GDM1 (cell line): ENCODE data around the gene PIGK.
A peak's percentile ranks its signal among the peaks of the same experiment; 100 is the strongest.
"Not testable (repeated sequence)": the region's sequence is repeated elsewhere in the genome, so short reads cannot be mapped to it uniquely, and the experiment has no call there.

ENCODE experiments used
- DNase-seq: peaks from one replicate; lab custom pipeline; 2025; lab: John Stamatoyannopoulos, UW

Gene PIGK

DNA sequence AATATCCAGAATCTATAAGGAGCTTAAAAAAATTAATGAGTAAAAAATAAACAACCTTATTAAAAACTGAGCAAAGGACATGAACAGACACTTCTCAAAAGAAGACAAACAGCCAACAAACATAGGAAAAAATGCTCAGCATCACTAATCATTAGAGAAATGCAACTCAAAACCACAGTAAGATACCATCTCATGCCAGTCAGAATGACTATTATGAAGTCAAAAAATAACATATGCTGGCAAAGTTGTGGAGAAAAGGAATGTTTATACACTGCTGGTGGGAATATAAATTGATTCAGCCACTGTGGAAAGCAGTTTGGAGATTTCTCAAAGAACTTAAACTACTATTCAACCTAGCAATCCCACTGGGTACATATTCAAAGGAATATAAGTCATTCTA, 25.3 kb downstream of the PIGK start:
- DNase-seq: no peak

DNA sequence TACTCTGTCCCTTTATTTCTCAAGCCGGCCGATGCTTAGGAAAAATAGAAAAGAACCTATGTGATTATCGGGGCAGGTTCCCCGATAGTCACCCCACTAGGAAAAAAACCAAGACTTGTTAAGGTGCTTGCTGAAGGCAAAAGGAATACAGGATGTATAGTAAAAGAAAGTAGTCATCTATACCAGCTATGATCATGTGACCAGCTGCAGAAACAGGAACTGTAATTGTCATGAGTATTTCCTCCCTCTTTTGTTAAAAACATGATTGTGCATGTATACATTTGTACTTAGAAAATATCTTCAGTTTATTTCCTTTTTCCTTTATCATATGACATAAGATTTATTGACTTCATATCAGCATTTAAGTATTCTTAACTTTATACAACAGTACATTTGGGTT, 30.5 kb downstream of the PIGK start:
- DNase-seq: no peak

DNA sequence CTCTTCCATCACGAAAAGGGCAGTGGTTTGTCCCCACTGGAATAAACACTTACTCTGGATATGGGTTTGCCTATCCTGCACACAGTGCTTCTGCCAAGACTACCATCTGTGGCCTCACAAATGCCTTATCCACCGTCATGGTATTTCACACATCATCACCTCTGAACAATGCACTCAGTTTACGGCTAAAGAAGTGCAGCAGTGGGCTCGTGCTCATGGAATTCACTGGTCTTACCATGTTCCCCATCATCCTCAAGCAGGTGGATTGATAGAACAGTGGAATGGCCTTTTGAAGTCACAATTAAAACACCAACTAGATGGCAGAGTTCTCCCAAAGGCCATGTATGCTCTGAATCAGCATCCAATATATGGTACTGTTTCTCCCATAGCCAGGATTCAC, 32.3 kb downstream of the PIGK start:
- DNase-seq: not testable (repeated sequence)

DNA sequence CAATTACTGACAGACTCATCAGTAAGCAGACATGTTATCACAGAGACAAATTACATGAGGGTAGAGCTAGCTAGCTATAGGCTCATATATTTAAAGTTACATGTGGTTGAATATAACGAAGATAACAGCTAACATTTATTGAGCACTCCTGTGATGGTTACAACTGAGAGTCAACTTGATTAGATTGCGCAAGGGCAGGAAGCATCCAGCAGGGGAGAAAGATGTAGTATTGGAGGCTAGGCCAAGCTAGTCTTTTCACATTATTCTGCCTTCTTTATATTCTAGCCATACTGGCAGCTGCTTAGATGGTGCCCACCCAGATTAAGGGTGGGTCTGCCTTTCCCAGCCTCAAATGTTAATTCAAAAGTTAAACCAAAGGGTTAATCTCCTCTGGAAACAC, 37.1 kb downstream of the PIGK start:
- DNase-seq: no peak

DNA sequence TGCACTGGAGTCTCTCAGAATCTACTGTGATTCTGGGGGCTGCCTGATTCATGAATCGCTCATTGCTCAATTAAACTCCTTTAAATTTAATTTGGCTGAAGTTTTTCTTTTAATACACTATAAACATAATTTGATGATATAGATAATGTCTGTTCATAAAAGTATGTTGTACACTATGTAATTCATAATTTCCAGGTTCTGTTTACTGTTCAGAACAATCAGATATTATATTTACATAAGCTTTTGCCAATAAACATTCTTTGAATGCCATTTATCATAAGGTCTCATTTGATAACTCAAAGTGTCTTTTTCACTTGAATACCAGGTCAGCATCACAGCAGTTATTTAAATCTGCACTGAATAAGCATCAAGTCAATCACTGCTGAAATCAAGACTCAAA, 39.6 kb downstream of the PIGK start:
- no peak for DNase-seq

DNA sequence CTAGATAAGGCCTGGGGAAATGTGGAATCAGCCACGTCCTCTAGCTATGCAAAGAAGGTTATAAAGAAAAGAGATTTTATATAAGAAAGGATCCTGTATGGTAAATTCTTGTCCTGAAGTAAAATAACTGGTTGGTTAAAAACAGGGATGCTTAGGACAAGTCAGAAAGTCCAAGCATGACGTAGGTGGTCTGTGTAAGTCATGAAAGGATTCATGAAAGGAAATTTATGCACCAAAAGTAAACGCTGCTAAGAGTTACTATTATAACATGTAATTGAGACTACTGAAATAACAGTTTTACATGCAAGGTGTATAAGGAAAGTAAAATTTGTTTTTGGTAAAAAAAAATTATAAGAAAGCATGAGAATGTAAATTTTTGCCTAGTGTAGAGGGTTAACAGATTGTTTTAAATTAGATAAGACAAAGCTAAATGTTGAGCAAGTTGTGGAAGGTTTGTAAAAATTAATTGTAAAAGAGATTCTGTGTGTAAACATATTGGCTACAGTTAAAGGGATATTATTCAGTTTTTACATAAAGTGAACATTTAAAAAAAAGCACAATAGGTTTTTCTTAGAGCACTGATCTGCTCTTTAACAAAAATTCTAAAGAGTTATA, 43.9 kb downstream of the PIGK start:
- DNase-seq: no peak

DNA sequence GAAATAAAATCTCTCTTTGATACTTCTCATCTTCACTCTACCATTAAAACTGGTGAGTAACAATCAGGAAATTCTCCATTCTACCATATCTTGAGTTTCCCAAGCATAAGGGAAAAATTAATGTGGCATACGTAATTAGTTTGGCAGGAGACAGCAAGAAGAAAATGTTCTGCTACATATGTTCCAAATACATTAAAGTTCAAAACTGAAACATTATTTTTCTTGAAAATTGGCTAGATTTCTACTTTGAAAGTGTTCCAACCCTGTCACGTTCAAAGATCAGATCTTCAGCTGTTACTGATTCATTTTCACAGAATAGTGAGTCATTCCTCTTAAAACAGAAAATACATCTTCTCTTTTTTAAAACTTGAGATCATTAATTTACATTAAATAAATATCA, 48.5 kb downstream of the PIGK start:
- DNase-seq: no peak

DNA sequence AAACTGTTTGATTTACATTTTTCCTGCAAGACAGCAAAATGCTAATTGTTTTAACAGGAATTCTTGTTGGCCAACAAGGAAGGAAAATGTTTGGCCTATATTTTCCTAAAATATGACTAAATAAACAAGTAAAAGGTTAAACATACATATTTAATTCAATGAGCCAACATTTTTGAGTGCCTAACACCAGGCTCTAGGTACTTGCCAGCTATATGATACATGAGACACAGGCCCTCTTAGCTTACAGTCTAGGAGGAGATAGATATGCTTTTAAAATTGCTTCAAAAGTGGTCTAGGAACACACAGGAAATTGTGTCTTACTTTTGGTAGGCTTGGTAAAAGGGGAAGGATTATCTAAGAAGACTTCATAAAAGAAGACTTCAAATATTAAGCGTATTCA, 50.9 kb downstream of the PIGK start:
- no peak for DNase-seq

DNA sequence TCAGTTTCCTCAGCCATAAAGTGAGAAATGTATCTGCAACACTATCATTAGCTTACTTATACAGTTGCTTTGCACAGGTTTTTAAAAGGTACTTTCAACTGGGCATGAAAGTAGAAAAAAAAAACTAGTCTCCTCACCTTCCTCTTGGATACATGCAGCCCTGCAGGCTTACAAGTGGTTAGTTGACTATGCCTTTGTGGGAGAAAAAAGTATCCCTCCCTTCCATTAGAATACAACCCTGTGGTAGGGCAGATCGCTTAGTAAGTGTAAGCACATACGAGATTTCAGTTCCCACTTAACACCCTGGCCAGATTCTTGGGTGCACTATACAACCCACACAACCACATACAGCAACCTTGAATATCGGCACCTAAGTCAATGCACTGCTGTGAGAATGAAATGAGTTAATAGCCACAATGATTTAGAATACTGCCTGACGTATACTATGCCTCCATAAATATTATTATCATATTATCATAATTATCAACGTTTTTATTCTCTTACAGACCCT, 54.7 kb downstream of the PIGK start:
- DNase-seq: no peak

DNA sequence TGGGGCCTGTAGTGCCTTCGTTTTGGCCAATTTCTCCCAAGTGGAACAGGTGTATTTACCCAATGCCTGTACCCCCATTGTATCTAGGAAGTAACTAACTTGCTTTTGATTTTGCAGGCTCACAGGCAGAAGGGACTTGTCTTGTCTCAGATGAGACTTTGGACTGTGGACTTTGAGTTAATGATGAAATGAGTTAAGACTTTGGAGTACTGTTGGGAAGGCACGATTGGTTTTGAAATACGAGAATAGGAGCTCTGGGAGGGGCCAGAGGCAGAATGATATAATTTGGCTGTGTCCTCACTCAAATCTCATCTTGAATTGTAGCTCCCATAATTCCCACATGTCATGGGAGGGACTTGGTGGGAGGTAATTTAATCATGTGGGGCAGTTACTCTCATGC, 59.5 kb downstream of the PIGK start:
- DNase-seq: not testable (repeated sequence)

DNA sequence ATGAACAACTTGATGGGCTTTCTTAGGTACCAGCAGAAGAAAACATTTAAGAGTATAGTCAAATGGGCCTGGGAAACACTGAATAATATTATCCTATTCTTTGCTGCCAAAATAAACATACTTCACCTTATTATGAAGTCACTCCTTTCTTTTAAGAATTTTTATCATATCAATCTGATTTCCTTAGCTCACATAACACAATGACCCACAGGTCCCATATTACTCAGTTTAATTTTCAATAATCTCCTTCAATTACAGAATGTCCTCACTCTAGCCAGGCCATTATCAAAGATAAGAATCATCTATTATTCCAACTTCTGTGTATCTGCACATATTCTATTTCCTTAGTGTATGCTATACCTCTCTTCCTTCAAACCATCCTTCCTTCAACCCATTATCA, 63.0 kb downstream of the PIGK start:
- DNase-seq: no peak

DNA sequence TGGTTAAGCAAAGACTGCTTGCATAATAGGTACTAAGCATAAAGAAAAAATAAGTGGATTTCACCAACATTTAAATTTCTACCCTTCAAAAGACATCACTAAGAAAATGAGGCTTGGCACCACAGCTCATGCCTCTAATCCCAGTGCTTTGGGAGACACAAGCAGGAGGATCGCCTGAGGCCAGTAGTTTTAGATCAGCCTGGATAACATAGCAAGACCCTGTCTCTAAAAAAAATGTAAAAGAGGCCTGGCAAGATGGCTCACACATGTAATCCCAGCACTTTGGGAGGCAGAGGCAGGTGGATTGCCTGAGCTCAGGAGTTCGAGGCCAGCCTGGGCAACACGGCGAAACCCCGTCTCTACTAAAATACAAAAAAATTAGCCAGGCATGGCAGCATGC, 73.0 kb downstream of the PIGK start:
- DNase-seq: no peak

DNA sequence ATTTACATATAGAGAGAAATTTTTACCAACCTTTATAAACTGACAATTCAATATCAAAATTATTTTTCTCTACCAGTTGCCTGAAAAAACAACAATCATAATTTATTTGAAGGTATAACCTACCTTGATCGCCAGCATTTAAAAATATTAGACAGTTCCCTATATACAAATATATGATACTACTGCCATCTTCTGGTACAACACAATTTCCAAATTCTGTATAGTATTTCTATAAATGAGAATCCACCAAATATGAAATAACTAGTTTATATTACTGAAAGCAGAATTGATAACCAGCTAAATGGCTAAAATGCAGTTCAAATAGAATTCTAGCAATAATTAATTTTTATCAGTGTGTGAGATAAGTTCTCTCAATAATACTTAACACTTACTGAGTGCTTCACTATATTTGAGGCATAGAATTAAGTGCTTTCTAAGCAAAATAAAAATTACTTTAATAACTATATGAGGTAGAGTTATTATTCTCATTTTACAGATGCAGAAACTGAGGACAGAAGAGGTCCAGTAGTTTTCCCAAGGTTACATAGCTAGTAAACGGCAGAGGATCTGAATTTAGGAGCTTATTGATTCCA, 75.6 kb downstream of the PIGK start:
- no peak for DNase-seq

DNA sequence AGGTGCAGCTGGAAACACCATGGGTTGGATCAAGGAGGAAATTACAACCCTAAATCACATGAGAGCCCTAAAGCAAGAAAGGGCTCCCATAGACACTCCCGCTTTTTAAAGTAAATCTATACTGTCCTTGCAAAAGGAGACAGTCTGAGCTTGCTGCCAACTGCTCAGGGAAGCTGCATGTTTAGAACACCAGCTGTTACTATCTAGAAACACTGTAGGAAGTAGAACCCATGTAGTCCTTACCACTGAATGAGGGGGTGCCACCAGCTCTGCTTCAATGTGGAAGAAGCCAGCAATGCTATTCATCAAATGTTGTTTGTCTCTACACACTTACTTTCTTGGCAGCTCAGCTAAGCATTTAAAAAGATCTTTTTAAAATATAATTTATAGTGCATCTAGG, 79.8 kb downstream of the PIGK start:
- no peak for DNase-seq

DNA sequence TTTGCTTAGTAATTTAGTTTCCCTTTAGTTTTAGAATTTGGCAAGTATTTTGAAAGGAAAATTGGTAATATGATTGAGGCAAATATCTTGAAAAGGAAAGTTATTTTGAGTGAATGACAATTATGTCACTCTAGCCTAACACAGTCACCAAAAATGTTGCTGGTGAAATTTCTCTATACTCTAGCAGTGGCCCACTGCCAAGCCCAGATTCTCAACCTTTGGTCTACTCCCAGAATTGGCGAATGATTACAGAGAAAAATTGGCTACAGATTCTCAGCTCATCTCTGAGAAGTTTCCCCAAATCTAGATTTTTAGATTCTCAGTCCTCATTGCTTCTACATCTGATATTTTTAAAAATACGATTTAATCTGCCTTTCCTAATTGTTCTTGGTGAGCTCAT, 84.9 kb downstream of the PIGK start:
- DNase-seq: no peak

DNA sequence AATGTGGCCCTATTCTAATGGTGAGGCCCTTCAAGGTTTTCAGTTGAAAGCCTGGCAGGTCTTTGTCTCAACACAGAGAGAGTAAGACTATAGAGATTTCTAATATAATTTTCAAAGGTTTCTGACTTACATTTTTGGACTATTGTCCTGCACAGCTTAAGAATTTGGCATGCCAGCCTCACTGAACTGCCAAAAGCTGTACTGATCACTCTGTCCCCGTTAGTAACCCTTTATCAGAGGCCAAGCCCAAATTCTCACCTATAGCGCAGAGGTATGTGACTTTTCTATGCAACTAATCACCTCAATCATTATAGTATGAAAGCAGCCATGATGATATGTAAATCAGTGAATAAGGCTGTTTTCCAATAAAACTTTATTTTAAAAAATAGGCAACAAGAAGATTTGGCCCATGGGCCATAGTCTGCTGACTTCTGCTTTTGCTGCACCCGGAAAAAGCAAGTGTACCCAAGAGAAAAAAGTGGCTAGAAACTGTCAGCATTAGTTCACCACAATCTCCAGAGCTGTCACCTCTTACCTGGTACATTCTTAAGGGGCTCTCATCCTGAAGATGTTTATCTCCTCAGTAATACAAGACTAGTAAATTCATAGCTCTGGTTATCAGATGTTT, 85.4 kb downstream of the PIGK start:
- no peak for DNase-seq

DNA sequence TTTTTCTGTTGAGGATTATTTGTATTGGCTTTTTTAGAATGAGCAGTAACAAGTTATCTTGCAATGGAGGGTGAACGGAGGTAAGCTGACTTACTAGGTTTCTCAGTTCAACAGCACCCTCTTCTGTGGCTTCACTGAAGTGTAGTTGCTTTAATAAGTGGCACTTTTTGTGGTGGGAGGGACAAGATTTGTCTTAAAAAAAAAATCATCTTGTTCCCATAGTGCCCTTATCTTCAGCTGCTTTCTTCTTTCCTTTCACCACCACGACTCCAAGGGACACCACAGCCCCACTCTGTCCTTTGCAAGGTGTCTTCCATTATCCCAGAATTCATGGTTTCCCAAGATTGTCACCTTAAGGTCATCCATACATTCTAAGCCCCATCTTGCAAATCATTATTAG, 92.9 kb downstream of the PIGK start:
- DNase-seq: peak; percentile 16

DNA sequence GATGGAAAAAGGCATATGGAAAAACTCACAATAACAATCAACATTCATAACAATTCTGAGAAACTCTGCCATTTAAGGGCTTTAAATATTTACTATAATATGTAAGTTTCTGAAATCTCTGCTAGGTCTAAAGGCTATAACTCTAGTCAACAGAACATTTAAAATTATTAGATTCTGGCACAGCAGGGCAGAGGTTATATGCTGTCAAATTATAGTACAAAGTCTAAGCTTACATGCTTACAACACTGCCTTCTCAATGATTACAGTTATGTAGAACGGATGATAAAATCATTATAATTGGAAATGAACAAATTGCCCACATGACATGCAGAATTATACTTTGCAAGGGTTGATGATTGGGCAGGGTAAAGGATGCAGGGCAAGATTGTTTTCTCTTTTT, 97.7 kb downstream of the PIGK start:
- no peak for DNase-seq

DNA sequence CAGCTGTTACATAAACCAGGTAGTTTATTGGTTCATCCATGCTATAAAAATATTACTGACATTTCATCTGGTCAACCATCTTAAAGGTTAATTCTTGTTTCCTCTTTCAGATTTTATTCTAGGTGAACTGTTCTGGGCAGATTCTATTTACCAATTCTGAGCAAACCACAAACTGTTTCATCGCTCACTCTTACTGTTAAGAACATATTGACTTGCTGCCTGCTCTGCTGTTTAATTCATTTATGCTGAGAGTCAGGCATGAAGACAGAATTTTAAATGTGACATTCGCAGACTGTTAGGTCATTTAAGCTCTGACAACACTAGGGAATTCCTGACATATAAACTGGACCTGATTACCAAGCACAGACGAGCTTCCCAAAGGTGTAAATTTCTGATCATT, 98.3 kb downstream of the PIGK start:
- no peak for DNase-seq

DNA sequence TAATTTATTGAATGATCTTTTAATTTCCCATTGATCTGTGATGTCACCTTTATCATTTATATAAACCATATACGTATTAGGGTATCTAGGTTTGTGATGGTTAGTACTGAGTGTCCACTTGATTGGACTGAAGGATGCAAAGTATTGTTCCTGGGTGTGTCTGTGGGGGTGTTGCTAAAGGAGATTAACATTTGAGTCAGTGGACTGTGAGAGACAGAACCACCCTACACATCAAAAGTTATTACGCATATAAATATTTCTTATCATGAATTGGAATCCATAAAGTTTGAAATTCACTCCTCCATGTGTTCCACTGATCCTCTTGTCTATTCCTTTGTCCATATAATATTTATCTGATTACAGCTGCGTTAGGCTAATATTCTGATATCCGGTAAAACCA, 100.5 kb downstream of the PIGK start:
- no peak for DNase-seq

DNA sequence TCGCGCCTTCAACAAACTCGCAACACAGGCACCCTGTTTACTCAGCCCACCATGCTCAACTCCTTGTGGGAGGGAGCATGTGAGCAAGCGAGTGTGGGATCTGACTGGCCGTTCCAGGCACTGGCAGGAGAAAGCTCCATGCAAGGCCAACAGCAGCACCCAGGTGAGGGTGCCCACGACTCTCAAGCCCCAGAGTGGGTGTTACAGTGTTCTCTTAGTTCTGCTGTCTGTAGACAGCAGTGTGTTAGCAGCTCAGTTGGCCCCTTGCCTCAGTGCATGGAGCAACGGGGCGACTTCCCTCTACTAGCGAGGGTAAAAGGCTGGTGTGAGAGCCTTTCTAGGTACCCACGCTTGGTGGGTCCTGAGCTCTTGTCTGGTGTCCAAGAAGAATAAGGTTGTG, 114.6 kb downstream of the PIGK start:
- DNase-seq: no peak

DNA sequence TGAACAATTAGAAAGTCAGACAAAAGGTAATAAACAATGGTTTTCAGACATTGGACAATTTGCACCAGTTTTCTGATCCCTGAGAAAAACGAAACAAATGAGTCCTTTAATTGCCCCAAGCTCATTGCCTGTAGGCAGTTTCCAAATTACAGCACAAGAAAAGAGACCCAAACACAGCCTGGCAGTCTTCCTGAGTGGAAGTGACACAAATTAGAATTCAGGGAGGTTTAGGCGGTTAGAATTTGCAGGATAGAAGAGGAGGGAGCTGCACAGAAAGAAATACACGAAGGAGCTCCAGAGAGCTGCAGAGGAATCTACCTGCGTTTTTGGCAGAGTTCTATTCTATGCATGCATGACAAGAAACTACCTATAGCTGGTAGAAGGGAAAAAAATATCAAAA, 115.7 kb downstream of the PIGK start:
- DNase-seq: no peak

DNA sequence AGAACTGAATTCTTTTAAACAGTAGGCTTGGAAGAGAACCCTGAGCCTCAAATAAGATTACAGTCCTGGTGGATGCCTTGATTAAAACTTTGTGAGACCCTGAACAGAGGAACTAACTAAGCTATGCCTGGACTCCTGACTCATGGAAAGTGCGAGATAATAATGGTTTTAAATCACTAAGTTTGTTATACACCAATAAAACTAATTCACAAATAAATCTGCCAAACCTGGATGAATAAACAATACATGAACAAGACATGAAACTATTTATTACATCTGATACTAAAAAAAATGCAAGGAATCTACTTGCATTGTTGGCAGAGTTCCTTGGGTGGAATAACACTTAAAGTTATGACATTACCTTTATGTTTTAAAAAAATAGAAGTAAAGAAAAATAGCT, 118.4 kb downstream of the PIGK start:
- no peak for DNase-seq
